H1 (cell line): ENCODE results near the gene PALM3. TPM values are rescaled to one million over a fixed set of nuclear protein-coding genes. Genes with fewer than 3 reads are reported as not detected.

Source experiments
- CTCF ChIA-PET: fragments of 300-600 bp; sonication (Branson Sonifier 250); formaldehyde crosslinking; loops from one replicate; lab custom pipeline; 2021; ENCODE audit not compliant: partially characterized antibody; lab: Charles Lee
- POLR2A ChIA-PET: fragments of 300-600 bp; sonication (Branson Sonifier 250); formaldehyde crosslinking; loops from one replicate; lab custom pipeline; 2021; ENCODE audit warnings: inconsistent platforms; ENCODE audit not compliant: partially characterized antibody; lab: Charles Lee
- DNase-seq, 2 experiments: peaks; one replicate each; pipeline versions ENCODE4 v3.0.0 to v3.0.0-alpha.2; 2010 to 2022; ENCODE audit warnings: low spot score in 2 of 2, low read depth in 1 of 2, mixed read lengths in 1 of 2
- FAIRE-seq: peaks from 2 replicates; lab custom pipeline; 2011; peaks lifted over from hg19 to GRCh38; lab: Jason Lieb, UNC
- H2AFZ ChIP-seq: 2 replicates; pipeline ENCODE4 v1.8.1; 2012; ENCODE audit warnings: low read length, inconsistent platforms
- H2AK5ac ChIP-seq: 2 replicates; pipeline ENCODE4 v1.6.1; 2013; ENCODE audit warnings: low read depth, low read length
- H2BK120ac ChIP-seq: replicated peaks from 2 replicates; pipeline ENCODE3; 2013; ENCODE audit warnings: low read depth, low read length, inconsistent platforms
- H2BK12ac ChIP-seq: 2 replicates; pipeline ENCODE4 v1.6.1; 2013; ENCODE audit warnings: low read depth, low read length
- H2BK15ac ChIP-seq: 2 replicates; pipeline ENCODE4 v1.6.1; 2013; ENCODE audit warnings: low read length
- H2BK20ac ChIP-seq: 2 replicates; pipeline ENCODE4 v1.6.1; 2013; ENCODE audit warnings: low read length
- H2BK5ac ChIP-seq: 2 replicates; pipeline ENCODE4 v1.6.1; 2013; ENCODE audit warnings: low read depth, low read length
- H3K14ac ChIP-seq: 2 replicates; pipeline ENCODE4 v1.6.1; 2013; ENCODE audit warnings: inconsistent platforms; ENCODE audit not compliant: insufficient read length
- H3K18ac ChIP-seq: 2 replicates; pipeline ENCODE4 v1.6.1; 2013; ENCODE audit warnings: low read length; ENCODE audit errors: extremely low read depth
- H3K23ac ChIP-seq: 2 replicates; pipeline ENCODE4 v1.6.1; 2013; ENCODE audit warnings: inconsistent platforms; ENCODE audit not compliant: insufficient read length
- H3K23me2 ChIP-seq: 2 replicates; pipeline ENCODE4 v1.6.1; 2013; ENCODE audit warnings: low read depth, low read length
- H3K27ac ChIP-seq: 2 replicates; pipeline ENCODE4 v1.6.1; 2011; ENCODE audit warnings: low read depth, low read length, inconsistent platforms
- H3K27me3 ChIP-seq, 4 experiments: replicated peaks in 1 of 4; 1 replicate in 1 of 4; 2 replicates in 3 of 4; pipeline versions ENCODE4 v1.6.1 to v1.8.1; 2011 to 2013; ENCODE audit warnings: low read length in 3 of 4, mild to moderate bottlenecking in 3 of 4, inconsistent platforms in 2 of 4, mixed read lengths in 2 of 4, moderate library complexity in 1 of 4; ENCODE audit not compliant: control insufficient read depth in 3 of 4, insufficient read depth in 3 of 4; ENCODE audit errors: extremely low read depth in 1 of 4
- H3K36me3 ChIP-seq, 4 experiments: 2 replicates each; pipeline versions ENCODE4 v1.6.1 to v1.8.1; 2011 to 2013; ENCODE audit warnings: mild to moderate bottlenecking in 4 of 4, low read length in 3 of 4, moderate library complexity in 2 of 4, control low read depth in 1 of 4, inconsistent platforms in 1 of 4; ENCODE audit not compliant: insufficient read depth in 4 of 4, control insufficient read depth in 2 of 4
- H3K4ac ChIP-seq: replicated peaks from 2 replicates; pipeline ENCODE3; 2013; ENCODE audit warnings: low read length, low read depth, mixed read lengths, inconsistent platforms; ENCODE audit not compliant: insufficient read length
- H3K4me1 ChIP-seq, 4 experiments: replicated peaks in 1 of 4; 1 replicate in 1 of 4; 2 replicates in 3 of 4; pipeline versions ENCODE4 v1.6.1 to v1.8.1; 2011 to 2013; ENCODE audit warnings: low read length in 3 of 4, inconsistent platforms in 2 of 4, mixed read lengths in 1 of 4; ENCODE audit not compliant: insufficient read depth in 4 of 4, control insufficient read depth in 3 of 4
- H3K4me2 ChIP-seq, 2 experiments: 2 replicates each; pipeline versions ENCODE4 v1.6.1 to v1.8.1; 2011 to 2013; ENCODE audit warnings: low read depth in 2 of 2, low read length in 2 of 2, control low read depth in 1 of 2, inconsistent platforms in 1 of 2, mild to moderate bottlenecking in 1 of 2; ENCODE audit not compliant: insufficient read depth in 1 of 2
- H3K4me3 ChIP-seq, 4 experiments: fragments of 200-600, 300-600 bp in 1 of 4; sonication (generic), shearing (Covaris generic), sonication (Bioruptor Twin) in 1 of 4; 2 replicates each; pipeline versions ENCODE4 v1.5.1 to v1.8.1; 2011 to 2016; ENCODE audit warnings: low read length in 4 of 4, low read depth in 3 of 4, control low read depth in 2 of 4, inconsistent platforms in 2 of 4, mild to moderate bottlenecking in 2 of 4, mixed read lengths in 1 of 4, moderate library complexity in 1 of 4; ENCODE audit not compliant: insufficient read depth in 2 of 4; ENCODE audit errors: extremely low read depth in 1 of 4
- H3K56ac ChIP-seq: replicated peaks from 2 replicates; pipeline ENCODE3; 2013; ENCODE audit warnings: low read depth, mild to moderate bottlenecking, mixed read lengths, low read length, inconsistent platforms; ENCODE audit not compliant: insufficient read length
- H3K79me1 ChIP-seq: 2 replicates; pipeline ENCODE4 v1.6.1; 2013; ENCODE audit warnings: low read depth, low read length, control low read depth
- H3K79me2 ChIP-seq, 2 experiments: 2 replicates each; pipeline versions ENCODE4 v1.6.1 to v1.8.1; 2012 to 2013; ENCODE audit warnings: low read length in 2 of 2, mild to moderate bottlenecking in 2 of 2, inconsistent platforms in 1 of 2; ENCODE audit not compliant: insufficient read depth in 2 of 2, control insufficient read depth in 1 of 2
- H3K9ac ChIP-seq, 4 experiments: replicated peaks in 1 of 4; 1 replicate in 1 of 4; 2 replicates in 3 of 4; pipeline versions ENCODE4 v1.6.1 to v1.8.1; 2011 to 2013; ENCODE audit warnings: low read depth in 3 of 4, low read length in 3 of 4, control low read depth in 2 of 4, mild to moderate bottlenecking in 2 of 4, moderate library complexity in 2 of 4, inconsistent platforms in 1 of 4; ENCODE audit errors: extremely low read depth in 1 of 4
- H3K9me3 ChIP-seq, 2 experiments: 2 replicates each; pipeline versions ENCODE4 v1.6.1 to v1.8.1; 2012 to 2013; ENCODE audit warnings: mild to moderate bottlenecking in 2 of 2, moderate library complexity in 2 of 2, control low read depth in 1 of 2, inconsistent platforms in 1 of 2, low read depth in 1 of 2, low read length in 1 of 2, mixed read lengths in 1 of 2; ENCODE audit not compliant: insufficient read depth in 2 of 2
- H4K20me1 ChIP-seq, 2 experiments: replicated peaks in 1 of 2; 2 replicates each; pipeline versions ENCODE3 to v1.8.1; 2011 to 2013; ENCODE audit warnings: inconsistent platforms in 2 of 2, low read length in 2 of 2, mild to moderate bottlenecking in 1 of 2; ENCODE audit not compliant: insufficient read depth in 2 of 2, control insufficient read depth in 1 of 2
- H4K5ac ChIP-seq: 2 replicates; pipeline ENCODE4 v1.6.1; 2013; ENCODE audit warnings: low read length, low read depth, mixed read lengths, inconsistent platforms; ENCODE audit not compliant: insufficient read length
- H4K8ac ChIP-seq: 2 replicates; pipeline ENCODE4 v1.8.0; 2013; ENCODE audit warnings: mild to moderate bottlenecking, moderate library complexity, low read length, inconsistent platforms; ENCODE audit not compliant: insufficient read depth; ENCODE audit errors: extremely low read depth
- H4K91ac ChIP-seq: replicated peaks from 2 replicates; pipeline ENCODE3; 2013; ENCODE audit warnings: low read length, mixed read lengths, inconsistent platforms; ENCODE audit not compliant: insufficient read length
- CHD1 ChIP-seq: IDR thresholded peaks from 2 replicates; pipeline ENCODE4 v1.6.1; 2012; ENCODE audit warnings: low read depth, low read length, improper control_type of control experiment
- KDM1A ChIP-seq: fragments of 200-600, 300-600 bp; sonication (generic); IDR thresholded peaks from 2 replicates; pipeline ENCODE4 v1.7.1; 2016; ENCODE audit warnings: mild to moderate bottlenecking, low read length, borderline replicate concordance
- whole genome bisulfite sequencing, 2 experiments: shearing (Covaris generic) in 1 of 2; methylation state at CpG; one replicate each; pipeline versions ENCODE4 v1.1.6 to v1.1.7; 2013 to 2015; ENCODE audit warnings: low lambda C conversion rate in 2 of 2, mixed read lengths in 2 of 2, inconsistent platforms in 1 of 2, low coverage in 1 of 2, missing lambda C conversion rate in 1 of 2; ENCODE audit not compliant: insufficient replicate concordance in 2 of 2, insufficient coverage in 1 of 2, insufficient read length in 1 of 2; ENCODE audit errors: extremely low coverage in 1 of 2, missing lambda C conversion rate in 1 of 2; 5-methylcytosine and 5-hydroxymethylcytosine counted together
- polyA plus RNA-seq, 7 experiments: library from polyadenylated mRNA; depleted of rRNA in 3 of 7; stranded (reverse) in 5 of 7; unstranded in 2 of 7; fragments of >200 nt in 5 of 7; fragments of 200-250 nt in 2 of 7; gene quantifications; 1 replicate in 5 of 7; 2 replicates in 1 of 7; 4 replicates in 1 of 7; pipeline versions ENCODE4 v1.2.1 to v1.2.3, GENCODE V29; 2011 to 2013; ENCODE audit warnings: missing spikeins in 2 of 7, mixed read lengths in 2 of 7
- total RNA-seq: library from RNA; stranded (reverse); fragmentation: NEBNext Ultra II Directional; extraction: Animal tissue kit (Norgen Biotek cat#: 25700); gene quantifications from 2 replicates; pipeline ENCODE4 v1.2.1, GENCODE V29; 2021

The PALM3 gene
- total and polyA plus RNA-seq, 2 of the 8 experiments (the other 6 are each of a cell fraction or from before 2014, with no cell fraction given): 5.8 to 31.3 TPM

GRCh38 chr19:14039181-14039580 lies 22.7 kb downstream of the PALM3 start:
- no peak for FAIRE-seq
- H3K23me2 ChIP-seq: no peaks in the 10 kb centered on the region
- no peaks in the 10 kb centered on the region for H3K27me3 ChIP-seq
- no peak for TF ChIP-seq CHD1
- peak; percentile 43; the same call in 1 of the 2 replicates for TF ChIP-seq KDM1A
- H3K56ac ChIP-seq: no peak overlapping the region
- H3K4me3 ChIP-seq: no peak overlapping the region
- H3K27ac ChIP-seq: no peak overlapping the region
- no peak overlapping the region for H4K5ac ChIP-seq
- H3K4ac ChIP-seq: no peak overlapping the region
- no peak for DNase-seq
- H4K20me1 ChIP-seq: no peaks in the 10 kb centered on the region
- H3K36me3 ChIP-seq: no peaks in the 10 kb centered on the region
- H2AFZ ChIP-seq: no peak overlapping the region
- H3K9me3 ChIP-seq: no peaks in the 10 kb centered on the region
- ChIA-PET POLR2A (interaction anchor here (0.7 kb wide), 1 partner anchor 87 kb away, joined by 3 read pairs; the partner anchor contains the start of gene DCAF15), CTCF (interaction anchor here (0.8 to 5.0 kb wide), 6 partner anchors 7 to 86 kb away, joined by 3 to 39 read pairs (median 10); partner anchors contain the start of gene IL27RA)
- H3K4me1 ChIP-seq: no peaks in the 10 kb centered on the region
- H2BK12ac ChIP-seq: no peak overlapping the region
- no peaks in the 10 kb centered on the region for H3K79me1 ChIP-seq
- H3K18ac ChIP-seq: no peak overlapping the region
- 0 out of 2 replicates have a peak overlapping the region, but pooled peaks have one; percentile 53 for H2AK5ac ChIP-seq
- H3K79me2 ChIP-seq: no peaks in the 10 kb centered on the region
- no peak overlapping the region for H3K4me2 ChIP-seq
- H3K23ac ChIP-seq: no peak overlapping the region
- no peak overlapping the region for H2BK20ac ChIP-seq
- WGBS, 2 experiments: 84% methylated on average over 7 of the region's 7 CpGs; no CpG with 5 or more reads in 1 of the 2 experiments
- H3K9ac ChIP-seq: no peak overlapping the region
- no peak overlapping the region for H4K8ac ChIP-seq
- H4K91ac ChIP-seq: no peak overlapping the region
- H3K14ac ChIP-seq: no peak overlapping the region
- H2BK120ac ChIP-seq: no peak overlapping the region
- no peak overlapping the region for H2BK15ac ChIP-seq
- no peak overlapping the region for H2BK5ac ChIP-seq
